Superior temporal gyrus (tissue), 1 donor: ENCODE data around the gene STRIT1.
A peak's percentile ranks its signal among the peaks of the same experiment; 100 is the strongest.

Experiments
- DNase-seq: peaks from one replicate; pipeline ENCODE4 v3.0.0-alpha.2; 2016; ENCODE audit errors: extremely low spot score

STRIT1 gene

DNA sequence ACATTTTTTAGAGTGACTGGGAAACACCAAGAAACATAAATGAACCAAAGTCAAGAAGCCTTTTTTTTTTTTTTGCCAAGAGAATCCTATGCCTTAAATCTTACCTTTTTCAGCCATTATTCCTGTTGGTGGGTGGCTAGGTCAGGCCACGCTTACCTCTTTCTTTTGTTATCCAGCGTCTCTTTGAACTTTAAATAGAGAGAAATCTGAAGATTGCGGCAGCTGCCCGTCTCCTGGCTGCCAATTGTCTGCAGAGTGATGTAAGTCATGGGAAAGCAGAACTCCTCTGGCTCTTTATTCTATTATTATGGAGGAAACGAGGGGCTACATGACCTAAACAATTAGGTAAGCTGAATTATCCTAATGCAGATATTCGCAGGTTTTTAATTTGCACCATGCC, at the start of gene STRIT1:
Gene STRIT1 (minus strand): TSS at position 168 of the 400 bp plus-strand sequence.
- DNase-seq = no peak

GRCh38 chr3:155342344-155342743, 48.9 kb upstream of the STRIT1 start:
- no peak for DNase-seq

DNA sequence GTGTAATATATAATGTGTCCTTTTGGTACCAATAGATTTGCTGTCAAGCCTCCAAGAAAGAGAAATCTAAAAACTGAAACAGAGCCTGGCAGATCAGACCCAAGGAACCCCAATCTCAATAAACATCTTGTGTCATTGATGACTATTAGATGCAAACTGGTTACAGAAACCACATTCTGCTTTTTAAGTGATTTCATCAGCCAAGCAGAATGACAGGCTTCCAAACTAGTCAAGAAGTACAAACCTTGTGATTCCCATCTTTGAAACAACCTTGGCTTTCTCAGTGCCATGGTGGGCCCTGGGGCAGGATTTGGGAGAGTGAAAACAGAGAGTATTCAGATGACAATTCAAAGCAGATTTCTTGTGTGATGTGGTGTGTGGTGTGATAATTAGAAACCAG, 45.6 kb upstream of the STRIT1 start:
- DNase-seq = no peak

GRCh38 chr3:155335724-155336354, 42.4 kb upstream of the STRIT1 start:
- DNase-seq = no peak

DNA sequence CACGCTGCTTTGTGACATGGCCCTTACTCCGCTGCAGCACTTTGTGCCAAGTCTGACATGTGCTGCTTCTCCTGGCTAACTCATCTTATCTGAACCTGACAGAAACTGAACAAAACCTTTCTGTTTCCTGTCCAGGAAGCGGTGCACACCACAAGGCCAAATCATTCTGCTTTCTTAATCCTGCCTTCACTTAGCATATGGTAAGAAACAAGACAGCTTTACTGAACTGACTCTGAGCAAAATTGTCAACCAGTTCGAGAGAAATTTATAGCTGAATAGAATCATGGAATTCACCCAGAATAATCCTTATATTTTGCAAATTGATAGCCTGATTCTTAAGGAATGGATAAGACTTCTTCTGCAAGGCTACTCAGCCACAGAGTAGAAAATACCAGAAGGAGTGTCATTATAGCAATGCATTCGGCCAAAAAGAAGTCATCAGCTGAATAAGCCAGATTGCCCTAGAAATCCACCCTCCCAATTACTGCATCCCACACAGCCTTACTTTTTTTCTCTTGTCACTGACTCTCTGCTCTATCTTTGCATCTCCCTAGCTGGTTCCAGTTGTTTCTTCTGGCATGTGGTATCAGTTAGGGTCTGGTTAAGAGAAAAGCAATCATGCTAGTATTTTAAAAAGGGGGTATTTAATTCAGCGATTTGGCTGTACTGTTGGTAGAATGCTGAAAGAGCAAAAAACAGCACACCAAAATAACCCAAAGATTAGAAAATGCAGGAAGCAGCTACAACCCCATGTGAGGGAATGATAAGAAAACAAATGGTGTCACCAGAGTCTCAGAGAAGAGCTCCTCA, 41.6 kb upstream of the STRIT1 start:
- DNase-seq = no peak

DNA sequence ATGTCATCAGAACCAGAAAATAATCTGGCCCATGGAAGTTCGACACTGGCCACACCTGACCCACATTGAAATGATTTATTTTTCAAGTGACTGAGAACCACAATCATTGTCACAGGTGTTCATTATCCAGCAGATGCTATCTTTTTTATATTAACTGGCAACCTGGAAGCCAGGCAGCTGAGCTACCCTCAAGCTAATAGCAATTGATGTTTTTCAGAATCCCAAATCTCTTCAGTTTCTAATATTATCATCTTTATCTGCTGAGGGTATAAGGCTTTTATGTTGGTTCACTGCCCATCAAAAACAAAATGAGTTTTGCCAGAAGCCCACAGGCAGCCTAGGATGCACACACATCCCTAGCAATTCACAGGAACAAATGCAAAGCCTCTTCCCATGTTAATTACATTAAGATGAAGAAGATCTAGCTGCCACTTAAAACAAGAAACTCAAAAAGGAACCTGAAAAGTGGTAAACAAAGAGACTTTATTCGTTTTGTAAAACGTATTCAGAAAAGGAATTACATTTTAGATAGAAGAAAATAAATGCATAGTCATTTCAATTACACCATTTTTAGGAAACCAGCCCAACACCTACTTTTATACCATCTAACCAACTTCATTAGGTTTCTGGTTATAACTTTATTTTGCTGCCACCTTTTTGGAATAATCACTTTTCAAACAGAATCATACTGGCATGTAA, 40.9 kb upstream of the STRIT1 start:
- DNase-seq = no peak

DNA sequence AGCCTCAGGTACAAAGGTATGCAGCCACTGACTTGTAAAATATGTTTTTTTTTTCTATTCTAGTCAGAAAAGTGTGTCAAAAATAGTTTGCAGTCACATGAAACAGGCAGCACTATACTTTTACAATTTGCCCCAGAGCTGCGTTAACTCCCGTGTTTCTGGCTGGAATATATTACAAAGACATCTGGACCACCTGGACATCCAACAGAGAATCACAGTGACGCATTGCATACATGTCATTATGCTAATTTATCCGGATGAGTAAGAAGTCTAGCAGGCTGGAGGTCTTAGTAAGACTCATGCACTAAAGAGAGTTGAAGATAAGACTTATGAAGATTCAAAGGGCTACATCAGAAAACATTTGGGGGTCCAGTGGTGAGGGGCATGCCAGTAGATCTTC, 39.2 kb upstream of the STRIT1 start:
- no peak for DNase-seq

- no peak for DNase-seq
Measured at GRCh38 chr3:155331078-155331477, 37.6 kb upstream of the STRIT1 start.

DNA sequence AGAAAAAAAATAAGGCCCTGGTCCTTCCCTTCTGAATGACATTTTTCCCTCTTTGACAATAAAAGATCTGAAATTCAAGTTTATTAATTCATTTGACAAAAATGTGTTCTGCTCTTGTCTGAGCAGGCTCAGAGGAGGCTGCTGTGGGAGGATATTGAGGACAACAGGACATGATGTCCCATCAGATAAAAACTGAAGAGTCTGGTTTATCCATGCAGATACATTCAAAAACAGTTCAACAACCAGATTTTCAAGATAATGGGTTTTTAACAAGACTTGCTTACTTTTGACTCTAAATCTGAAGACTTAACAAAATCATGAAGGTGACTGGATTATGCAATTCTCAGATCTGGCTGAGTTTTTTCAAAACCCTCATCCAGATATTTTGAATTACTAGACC, 36.9 kb upstream of the STRIT1 start:
- no peak for DNase-seq

- no peak for DNase-seq
Measured at GRCh38 chr3:155329513-155330048, 36.1 kb upstream of the STRIT1 start.

DNA sequence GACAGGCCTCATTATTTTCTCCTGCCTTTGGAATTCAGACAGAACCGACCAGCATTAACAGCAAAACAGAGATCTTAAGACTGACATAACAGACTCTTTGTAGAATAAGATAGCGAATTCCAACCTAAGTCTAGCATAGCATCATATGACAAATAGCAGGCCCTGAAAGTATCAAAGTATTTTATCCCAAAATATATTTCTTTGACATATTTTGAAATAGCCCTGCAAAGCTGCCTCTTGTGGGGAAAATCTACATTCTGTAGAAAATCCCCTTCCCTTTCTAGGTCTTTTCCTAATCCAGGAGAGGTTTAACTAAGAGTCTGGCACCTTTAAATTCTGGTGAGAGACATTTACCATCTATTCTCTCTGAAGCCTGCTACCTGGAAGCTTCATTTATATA, 34.4 kb upstream of the STRIT1 start:
- DNase-seq = no peak

GRCh38 chr3:155327430-155327829, 33.9 kb upstream of the STRIT1 start:
- DNase-seq = no peak

GRCh38 chr3:155326901-155327300, 33.4 kb upstream of the STRIT1 start:
- DNase-seq = no peak

DNA sequence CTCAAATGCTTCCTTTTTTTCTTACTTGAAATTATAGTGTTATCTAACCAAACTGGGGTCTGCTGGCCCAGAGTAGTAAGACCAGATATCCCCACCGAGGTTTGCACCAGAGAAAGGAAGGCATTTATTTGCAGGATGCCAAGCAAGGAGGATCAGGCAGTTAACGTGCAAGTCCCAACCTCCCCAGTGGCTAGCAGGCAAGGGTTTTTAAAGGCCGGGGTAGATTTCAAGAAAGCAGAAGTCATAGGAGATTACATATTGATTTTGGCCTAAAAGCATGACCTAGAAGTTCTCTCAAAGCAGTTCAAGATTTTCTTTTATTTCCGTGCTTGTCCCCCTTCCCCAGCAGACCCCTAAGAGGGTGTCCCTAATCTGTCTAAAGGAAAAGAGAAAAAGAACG, 32.8 kb upstream of the STRIT1 start:
- DNase-seq = no peak

DNA sequence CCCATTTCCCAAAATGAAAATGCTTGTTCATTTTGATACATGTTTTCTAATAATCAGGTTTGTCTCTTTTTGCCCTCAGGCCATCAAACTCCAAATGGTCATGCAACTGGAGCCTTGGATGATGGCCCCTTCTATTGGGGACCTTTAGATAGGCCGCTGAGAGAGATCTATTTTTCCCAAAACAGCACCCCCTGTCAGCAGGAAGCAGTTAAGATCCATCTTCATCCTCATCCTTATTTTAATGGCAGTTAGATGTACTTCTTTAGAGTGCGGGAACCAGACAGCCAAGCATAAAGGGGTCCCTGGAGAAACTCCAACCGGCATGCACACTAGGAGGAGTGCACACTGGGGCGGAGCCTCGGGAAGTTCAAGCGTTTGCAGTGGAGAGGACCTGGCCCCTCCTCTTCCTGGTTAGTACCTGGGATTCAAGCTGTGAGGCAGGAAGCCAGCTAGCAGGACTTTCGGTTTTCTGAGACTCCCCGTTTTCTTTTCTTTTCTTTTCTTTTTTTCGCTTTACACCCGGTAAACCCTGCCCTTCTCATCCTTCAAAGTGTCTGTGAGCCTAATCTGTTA, 31.9 kb upstream of the STRIT1 start:
- no peak for DNase-seq

- DNase-seq = peak; percentile 81
Measured at GRCh38 chr3:155323063-155323666, 29.7 kb upstream of the STRIT1 start.

- no peak for DNase-seq
Measured at GRCh38 chr3:155321418-155321817, 27.9 kb upstream of the STRIT1 start.

DNA sequence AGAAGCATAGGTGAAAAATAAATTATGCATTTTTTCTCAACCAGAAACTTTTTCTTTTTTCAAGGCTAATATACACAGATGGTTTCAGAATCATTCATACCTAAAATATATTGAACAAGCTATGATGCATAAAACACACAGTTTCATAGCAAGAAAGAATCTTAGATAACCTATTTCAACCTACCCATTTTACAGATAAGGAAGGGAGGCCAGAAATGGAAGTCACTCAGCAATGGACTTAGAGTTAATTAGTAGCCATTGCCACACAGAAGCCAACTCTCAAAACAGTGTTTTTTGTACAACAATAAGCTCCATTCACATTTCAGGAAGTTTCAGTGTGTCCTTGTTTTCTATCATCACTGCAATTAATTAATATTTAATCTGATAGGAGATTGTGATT, 27.5 kb upstream of the STRIT1 start:
- no peak for DNase-seq

GRCh38 chr3:155318740-155319139, 25.3 kb upstream of the STRIT1 start:
- no peak for DNase-seq

DNA sequence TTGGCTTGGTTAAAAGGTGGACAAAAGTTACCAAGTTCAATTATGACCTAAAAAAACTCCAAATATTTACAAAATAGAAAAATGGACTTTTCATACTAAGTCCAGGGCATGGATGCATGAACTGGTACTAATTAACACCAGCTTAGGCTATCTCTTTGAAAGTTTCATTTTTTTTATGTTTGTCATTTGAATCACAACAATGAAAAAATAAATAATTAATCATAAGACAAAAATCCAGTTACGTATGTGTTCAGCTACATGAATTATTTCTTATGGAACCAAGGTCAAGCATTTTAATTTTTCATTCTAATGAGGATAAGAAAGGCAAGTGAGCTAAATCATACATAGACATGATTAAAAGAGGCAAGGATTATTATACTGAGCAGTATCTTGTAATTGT, 23.7 kb upstream of the STRIT1 start:
- no peak for DNase-seq

DNA sequence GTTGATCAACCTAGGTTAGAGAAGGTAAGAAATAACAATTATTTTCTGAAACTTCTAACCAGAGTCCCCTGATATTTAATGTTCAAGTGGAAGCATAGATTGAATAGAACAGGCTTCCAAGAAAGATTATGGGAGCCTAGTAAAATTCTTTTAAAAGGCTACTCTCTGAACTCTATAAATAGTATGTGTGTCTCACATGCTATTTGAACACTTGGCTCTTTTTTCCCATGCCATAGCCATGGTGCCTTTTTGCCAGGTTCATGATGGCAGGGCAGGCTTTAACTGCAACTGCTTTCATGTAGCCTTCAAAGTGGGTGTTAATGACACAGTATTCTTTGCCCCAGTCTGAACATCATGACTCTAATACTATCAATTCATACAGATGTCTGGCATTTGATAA, 22.9 kb upstream of the STRIT1 start:
- no peak for DNase-seq

DNA sequence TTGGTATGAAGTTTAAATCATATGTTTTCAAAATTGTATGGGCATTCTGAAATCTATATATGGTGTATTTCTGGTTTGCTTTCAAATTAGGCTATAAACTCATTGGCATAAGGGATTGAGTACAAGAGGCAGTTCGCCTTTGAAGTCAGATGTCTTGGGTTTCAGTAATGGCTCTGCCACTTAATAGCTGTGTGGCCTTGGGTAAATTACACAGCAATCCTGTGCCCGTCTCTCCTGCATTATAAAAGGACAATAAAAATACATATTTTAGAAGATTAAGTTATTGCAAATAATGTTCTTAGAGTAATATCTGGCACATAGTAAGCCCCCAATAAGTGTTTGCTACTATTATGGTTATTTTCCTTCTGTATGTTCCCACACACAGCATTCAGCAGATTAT, 20.4 kb upstream of the STRIT1 start:
- no peak for DNase-seq
